ENCODE data around the gene MMP28.

DNA sequence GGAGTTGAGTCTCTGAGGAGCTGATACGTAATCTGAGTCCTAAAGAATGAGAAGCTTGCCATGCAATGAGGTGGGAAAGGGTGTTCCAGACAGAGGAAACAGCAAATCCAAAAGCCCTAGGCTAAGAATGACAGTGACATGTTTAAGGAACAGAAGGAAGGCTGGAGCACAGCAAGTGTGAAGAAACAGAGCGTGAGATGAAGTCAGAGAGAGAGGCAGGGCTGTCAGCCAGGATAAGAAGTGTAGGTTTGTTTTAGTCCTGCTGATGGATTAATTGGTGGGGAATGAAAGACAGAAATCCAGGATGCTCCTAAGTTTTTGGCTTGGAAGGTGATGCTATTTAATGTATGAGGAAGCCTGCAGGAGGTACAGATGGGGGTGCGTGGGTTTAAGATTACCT, 14.5 kb downstream of the MMP28 start:
- TF ChIP-seq CEBPB (IDR thresholded peaks at IDR 0.05) (no peak), NFIC (IDR thresholded peaks at IDR 0.05) (no peak), EP300 (IDR thresholded peaks at IDR 0.05; ENCODE audit: borderline replicate concordance) (no peak)
- TF ChIP-seq, protein P1, sequence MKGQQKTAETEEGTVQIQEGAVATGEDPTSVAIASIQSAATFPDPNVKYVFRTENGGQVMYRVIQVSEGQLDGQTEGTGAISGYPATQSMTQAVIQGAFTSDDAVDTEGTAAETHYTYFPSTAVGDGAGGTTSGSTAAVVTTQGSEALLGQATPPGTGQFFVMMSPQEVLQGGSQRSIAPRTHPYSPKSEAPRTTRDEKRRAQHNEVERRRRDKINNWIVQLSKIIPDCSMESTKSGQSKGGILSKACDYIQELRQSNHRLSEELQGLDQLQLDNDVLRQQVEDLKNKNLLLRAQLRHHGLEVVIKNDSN (IDR thresholded peaks at IDR 0.05), result no peak
